Keratinocyte (primary cell): ENCODE measurements around the gene ZSWIM3. TPM values are rescaled to one million over a fixed set of nuclear protein-coding genes. Genes with fewer than 3 reads are reported as not detected.

ENCODE experiments used
- DNase-seq: peaks from one replicate; pipeline ENCODE4 v3.0.0-alpha.2; 2011; ENCODE audit warnings: low read depth, missing footprints, low spot score
- FAIRE-seq: peaks from 2 replicates; lab custom pipeline; 2011; peaks lifted over from hg19 to GRCh38; lab: Jason Lieb, UNC
- H2AFZ ChIP-seq: 2 replicates; pipeline ENCODE4 v1.6.0; 2012; ENCODE audit warnings: low read length, control low read depth, inconsistent platforms; ENCODE audit not compliant: control insufficient read depth
- H3K27ac ChIP-seq: 2 replicates; pipeline ENCODE4 v1.5.1; 2011; ENCODE audit warnings: low read length; ENCODE audit not compliant: control insufficient read depth, insufficient read depth
- H3K27me3 ChIP-seq: 3 replicates; pipeline ENCODE4 v1.6.0; 2011; ENCODE audit warnings: low read length; ENCODE audit not compliant: control insufficient read depth, insufficient read depth; ENCODE audit errors: extremely low read depth
- H3K36me3 ChIP-seq, 2 experiments: 2 replicates in 1 of 2; 3 replicates in 1 of 2; pipeline ENCODE4 v1.5.1; 2011; ENCODE audit warnings: low read length in 2 of 2, mild to moderate bottlenecking in 1 of 2; ENCODE audit not compliant: control insufficient read depth in 2 of 2, insufficient read depth in 2 of 2; ENCODE audit errors: extremely low read depth in 1 of 2
- H3K4me1 ChIP-seq: 3 replicates; pipeline ENCODE4 v1.5.1; 2011; ENCODE audit warnings: low read length; ENCODE audit not compliant: control insufficient read depth, insufficient read depth; ENCODE audit errors: extremely low read depth
- H3K4me2 ChIP-seq: 3 replicates; pipeline ENCODE4 v1.6.0; 2011; ENCODE audit warnings: low read depth, low read length; ENCODE audit not compliant: control insufficient read depth, insufficient read depth; ENCODE audit errors: extremely low read depth
- H3K4me3 ChIP-seq, 3 experiments: fragments of 200-600 bp in 1 of 3; sonication (generic) in 1 of 3; 2 replicates in 2 of 3; 3 replicates in 1 of 3; pipeline ENCODE4 v1.5.1; 2011 to 2016; ENCODE audit warnings: low read length in 3 of 3, mild to moderate bottlenecking in 3 of 3, control low read depth in 2 of 3, inconsistent platforms in 1 of 3, low read depth in 1 of 3, mixed read lengths in 1 of 3, mixed run types in 1 of 3, moderate library complexity in 1 of 3; ENCODE audit not compliant: control insufficient read depth in 2 of 3, insufficient read depth in 2 of 3; ENCODE audit errors: extremely low read depth in 1 of 3
- H3K79me2 ChIP-seq: 2 replicates; pipeline ENCODE4 v1.6.0; 2012; ENCODE audit warnings: low read length; ENCODE audit not compliant: control insufficient read depth, insufficient read depth
- H3K9ac ChIP-seq: 3 replicates; pipeline ENCODE4 v1.6.0; 2011; ENCODE audit warnings: low read length; ENCODE audit not compliant: control insufficient read depth, insufficient read depth; ENCODE audit errors: extremely low read depth
- H3K9me1 ChIP-seq: 3 replicates; pipeline ENCODE4 v1.6.0; 2011; ENCODE audit warnings: low read length; ENCODE audit not compliant: control insufficient read depth, insufficient read depth; ENCODE audit errors: extremely low read depth
- H3K9me3 ChIP-seq: 2 replicates; pipeline ENCODE4 v1.5.1; 2012; ENCODE audit warnings: low read depth, low read length; ENCODE audit not compliant: control insufficient read depth
- H4K20me1 ChIP-seq: 3 replicates; pipeline ENCODE4 v1.6.0; 2011; ENCODE audit warnings: low read length; ENCODE audit not compliant: control insufficient read depth, insufficient read depth; ENCODE audit errors: extremely low read depth
- EZH2 ChIP-seq: IDR thresholded peaks from one replicate; pipeline ENCODE4 v1.6.1; 2012; ENCODE audit warnings: inconsistent platforms, mild to moderate bottlenecking, low read length, moderate library complexity
- dilution Hi-C: fragments of 300-500 bp; cut with MboI; formaldehyde crosslinking; loops from one replicate; pipeline ENCODE4 v1.7.0; 2020; ENCODE audit warnings: low sequenced_read_pairs; ENCODE audit not compliant: extremely low pct_ligation_motif_present
- polyA plus RNA-seq, 5 experiments: library from polyadenylated mRNA; depleted of rRNA in 3 of 5; stranded (reverse) in 3 of 5; stranded (forward) in 1 of 5; unstranded in 1 of 5; fragments of >200 nt; gene quantifications; 1 replicate in 1 of 5; 2 replicates in 3 of 5; 3 replicates in 1 of 5; pipeline versions ENCODE4 v1.2.1 to v1.2.3, GENCODE V29; 2011 to 2012; ENCODE audit warnings: missing spikeins in 2 of 5, low read depth in 1 of 5, low replicate concordance in 1 of 5
- TF ChIP-seq, protein P1 (sequence below), 3 experiments: IDR thresholded peaks in 1 of 3; conservative IDR thresholded peaks in 1 of 3; optimal IDR thresholded peaks in 1 of 3; 2 replicates in 2 of 3; 3 replicates in 1 of 3; pipeline versions ENCODE3 to v1.5.1; 2011; ENCODE audit warnings: low read length in 3 of 3, mild to moderate bottlenecking in 3 of 3, moderate library complexity in 2 of 3, control low read depth in 1 of 3, inconsistent platforms in 1 of 3; ENCODE audit not compliant: insufficient read depth in 2 of 3; ENCODE audit errors: extremely low read depth in 1 of 3

The ZSWIM3 gene
- polyA plus RNA-seq, 1 donor (not counting 4 experiments of a cell fraction or from before 2014, with no cell fraction given): 2.0 TPM

DNA sequence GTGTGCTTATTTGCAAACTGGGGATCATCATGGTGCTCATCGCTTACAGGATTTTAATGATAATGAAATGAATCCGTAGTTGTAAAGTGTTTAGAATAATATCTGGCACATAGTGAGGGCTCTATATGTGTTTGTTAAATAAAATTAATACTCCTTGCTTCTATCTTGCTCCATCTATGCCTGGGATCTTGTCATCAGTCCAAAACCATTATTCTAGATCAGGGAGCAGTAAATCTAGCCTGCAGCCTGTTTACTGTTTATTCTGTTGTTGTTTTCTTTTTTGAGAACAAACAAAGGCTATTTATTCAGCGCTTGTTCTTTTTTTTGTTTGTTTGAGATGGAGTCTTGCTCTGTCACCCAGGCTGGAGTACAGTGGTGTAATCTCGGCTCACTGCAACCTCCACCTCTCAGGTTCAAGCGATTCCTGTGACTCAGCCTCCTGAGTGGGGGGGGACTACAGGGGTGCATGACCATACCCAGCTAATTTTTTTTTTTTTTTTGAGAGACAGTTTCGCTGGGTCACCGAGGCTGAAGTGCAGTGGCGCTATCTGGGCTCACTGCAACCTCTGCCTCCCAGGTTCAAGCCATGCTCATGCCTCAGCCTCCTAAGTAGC lies 8.3 kb upstream of the ZSWIM3 start:
- Histone ChIP-seq H3K4me3 (no peak overlapping the region), H3K9me1 (no peaks in the 10 kb centered on the region), H3K36me3 (peaks cover 7 to 12% of the 10 kb centered on the region in 2 experiments), H3K9me3 (no peaks in the 10 kb centered on the region), H4K20me1 (no peaks in the 10 kb centered on the region), H3K27me3 (no peaks in the 10 kb centered on the region), H3K4me1 (no peaks in the 10 kb centered on the region), H3K4me2 (no peak overlapping the region), H3K79me2 (no peaks in the 10 kb centered on the region), H3K9ac (no peak overlapping the region), H3K27ac (no peak overlapping the region), H2AFZ (no peak overlapping the region)
- dilution Hi-C loops: no loop called here
- no peak for TF ChIP-seq EZH2
- TF ChIP-seq, protein P1, sequence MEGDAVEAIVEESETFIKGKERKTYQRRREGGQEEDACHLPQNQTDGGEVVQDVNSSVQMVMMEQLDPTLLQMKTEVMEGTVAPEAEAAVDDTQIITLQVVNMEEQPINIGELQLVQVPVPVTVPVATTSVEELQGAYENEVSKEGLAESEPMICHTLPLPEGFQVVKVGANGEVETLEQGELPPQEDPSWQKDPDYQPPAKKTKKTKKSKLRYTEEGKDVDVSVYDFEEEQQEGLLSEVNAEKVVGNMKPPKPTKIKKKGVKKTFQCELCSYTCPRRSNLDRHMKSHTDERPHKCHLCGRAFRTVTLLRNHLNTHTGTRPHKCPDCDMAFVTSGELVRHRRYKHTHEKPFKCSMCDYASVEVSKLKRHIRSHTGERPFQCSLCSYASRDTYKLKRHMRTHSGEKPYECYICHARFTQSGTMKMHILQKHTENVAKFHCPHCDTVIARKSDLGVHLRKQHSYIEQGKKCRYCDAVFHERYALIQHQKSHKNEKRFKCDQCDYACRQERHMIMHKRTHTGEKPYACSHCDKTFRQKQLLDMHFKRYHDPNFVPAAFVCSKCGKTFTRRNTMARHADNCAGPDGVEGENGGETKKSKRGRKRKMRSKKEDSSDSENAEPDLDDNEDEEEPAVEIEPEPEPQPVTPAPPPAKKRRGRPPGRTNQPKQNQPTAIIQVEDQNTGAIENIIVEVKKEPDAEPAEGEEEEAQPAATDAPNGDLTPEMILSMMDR (optimal IDR thresholded peaks at IDR 0.05 in 1 of 3, IDR thresholded peaks at IDR 0.05 in 1 of 3, conservative IDR thresholded peaks at IDR 0.05 in 1 of 3; ENCODE audit: extremely low read depth in 1 of 3, insufficient read depth in 2 of 3, low read length in 3 of 3): no peak
- no peak for FAIRE-seq
- no peak for DNase-seq

DNA sequence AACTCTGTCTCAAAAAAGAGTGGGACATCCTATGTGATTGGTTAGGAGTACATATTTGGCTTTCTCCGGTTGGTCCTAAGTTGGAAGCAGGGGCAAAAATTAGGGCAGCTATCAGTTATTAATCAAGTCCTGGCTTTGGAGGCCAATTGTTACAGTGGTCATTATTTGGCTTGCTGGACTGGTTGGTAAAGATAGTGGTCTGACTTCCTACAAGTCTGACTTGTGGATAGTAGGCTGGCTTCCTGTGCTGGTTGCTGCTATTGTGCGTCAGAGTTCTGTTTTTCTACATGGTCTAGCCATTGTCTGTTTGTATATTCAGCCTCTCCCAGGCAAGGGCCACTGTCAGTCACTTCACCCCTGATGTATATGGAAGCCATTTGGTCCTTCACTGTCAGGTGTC lies 7.2 kb upstream of the ZSWIM3 start:
- DNase-seq: no peak
- Histone ChIP-seq H3K4me2 (no peak overlapping the region), H3K4me3 (no peak overlapping the region), H3K9ac (no peak overlapping the region), H3K9me1 (no peaks in the 10 kb centered on the region), H3K4me1 (no peaks in the 10 kb centered on the region), H4K20me1 (no peaks in the 10 kb centered on the region), H3K27me3 (no peaks in the 10 kb centered on the region), H2AFZ (no peak overlapping the region), H3K36me3 (peaks cover 6 to 7% of the 10 kb centered on the region in 2 experiments), H3K79me2 (peaks cover 3% of the 10 kb centered on the region), H3K27ac (no peak overlapping the region), H3K9me3 (no peaks in the 10 kb centered on the region)
- no peak for TF ChIP-seq EZH2
- TF ChIP-seq, protein P1 (optimal IDR thresholded peaks at IDR 0.05 in 1 of 3, IDR thresholded peaks at IDR 0.05 in 1 of 3, conservative IDR thresholded peaks at IDR 0.05 in 1 of 3; ENCODE audit: extremely low read depth in 1 of 3, insufficient read depth in 2 of 3, low read length in 3 of 3): no peak
- FAIRE-seq: no peak
- dilution Hi-C loops: no loop called here
